Stimulated activated CD8-positive, alpha-beta memory T cell treated with anti-CD3 and anti-CD28 coated beads, Interleukin-15, amount 100 ng/mL, for 24 hours (primary cell): Measurements from ENCODE around the gene NDUFA7.
"Not testable (repeated sequence)": the region's sequence is repeated elsewhere in the genome, so short reads cannot be mapped to it uniquely, and the experiment has no call there.

Experiments
- DNase-seq: peaks from one replicate; pipeline ENCODE4 v3.0.0-alpha.2; 2020; ENCODE audit warnings: low read depth

Gene NDUFA7

GRCh38 chr19:8321067-8321985 lies at the start of gene NDUFA7, which contains the start of gene RPS28:
NDUFA7 (minus strand) TSS chr19:8321375; CDS start chr19:8321358, 17 bp downstream.
RPS28 (plus strand) TSS chr19:8321496; CDS start chr19:8321531, 35 bp downstream.
- DNase-seq, result peak; percentile 91

- no peak for DNase-seq
Measured at GRCh38 chr19:8370176-8371010, 49.2 kb upstream of the NDUFA7 start.

- no peak for DNase-seq
Measured at GRCh38 chr19:8367327-8368001, 46.3 kb upstream of the NDUFA7 start.

DNA sequence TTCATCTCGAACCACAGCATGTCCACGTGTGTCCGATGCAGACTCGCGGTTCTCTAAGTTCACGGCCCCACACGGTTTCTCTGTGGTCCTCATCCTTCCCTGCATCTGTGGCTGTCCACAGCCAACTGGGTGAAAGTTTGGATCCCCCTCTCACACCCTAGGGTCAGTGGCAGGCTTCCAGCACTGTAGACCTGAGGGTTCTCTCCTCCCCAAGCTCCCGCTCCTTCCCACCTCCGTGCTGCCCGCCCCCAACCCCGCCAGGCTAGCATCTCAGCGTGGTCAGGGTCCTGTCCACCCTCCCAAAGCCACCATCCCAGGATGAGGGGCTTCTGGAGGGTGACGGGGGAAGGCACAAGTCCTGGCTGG lies 45.8 kb upstream of the NDUFA7 start:
- DNase-seq, result no peak

DNA sequence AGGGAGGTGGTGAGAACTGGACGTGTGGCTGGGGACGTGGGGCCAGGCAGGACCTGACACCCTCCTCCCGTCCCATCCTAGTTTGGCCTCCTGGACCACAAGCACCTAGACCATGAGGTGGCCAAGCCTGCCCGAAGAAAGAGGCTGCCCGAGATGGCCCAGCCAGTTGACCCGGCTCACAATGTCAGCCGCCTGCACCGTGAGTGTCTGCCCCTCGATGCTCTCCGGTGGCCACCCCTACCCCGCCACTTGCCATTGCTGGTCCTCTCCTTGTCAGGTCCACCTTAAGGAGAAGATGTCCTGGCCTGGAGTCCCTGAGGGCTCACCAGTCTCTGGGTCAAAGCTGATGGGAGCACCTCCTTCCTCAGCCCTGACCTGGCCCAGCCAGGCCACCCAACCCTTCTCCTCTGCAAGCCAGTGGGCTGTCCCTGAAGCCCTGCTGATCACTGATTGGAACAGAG lies 45.0 kb upstream of the NDUFA7 start:
- no peak for DNase-seq

GRCh38 chr19:8363803-8364771 lies 42.9 kb upstream of the NDUFA7 start, which contains the start of gene ANGPTL4:
ANGPTL4 (plus strand) TSS chr19:8364155; CDS start chr19:8364322, 167 bp downstream.
- DNase-seq, result peak; percentile 4

- no peak for DNase-seq
Measured at GRCh38 chr19:8361921-8362793, 41.0 kb upstream of the NDUFA7 start.

GRCh38 chr19:8360196-8360595 lies 39.0 kb upstream of the NDUFA7 start:
- no peak for DNase-seq

DNA sequence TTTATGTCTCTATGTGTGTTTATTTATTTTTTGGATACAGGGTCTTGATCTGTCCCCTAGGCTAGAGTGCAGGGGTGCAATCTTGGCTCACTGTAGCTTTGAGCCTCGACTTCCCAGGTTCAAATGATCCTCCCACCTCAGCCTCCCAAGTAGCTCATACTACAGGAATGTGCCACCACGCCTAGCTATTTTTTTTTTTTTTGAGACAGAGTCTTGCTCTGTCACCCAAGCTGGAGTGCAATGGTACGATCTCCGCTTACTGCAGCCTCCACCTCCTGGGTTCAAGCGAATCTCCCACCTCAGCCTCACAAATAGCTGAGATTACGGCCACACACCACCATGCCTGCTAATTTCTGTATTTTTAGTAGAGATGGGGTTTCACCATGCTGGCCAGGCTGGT lies 37.8 kb upstream of the NDUFA7 start:
- DNase-seq, result no peak

GRCh38 chr19:8357007-8357521 lies 35.9 kb upstream of the NDUFA7 start:
- DNase-seq, result no peak

DNA sequence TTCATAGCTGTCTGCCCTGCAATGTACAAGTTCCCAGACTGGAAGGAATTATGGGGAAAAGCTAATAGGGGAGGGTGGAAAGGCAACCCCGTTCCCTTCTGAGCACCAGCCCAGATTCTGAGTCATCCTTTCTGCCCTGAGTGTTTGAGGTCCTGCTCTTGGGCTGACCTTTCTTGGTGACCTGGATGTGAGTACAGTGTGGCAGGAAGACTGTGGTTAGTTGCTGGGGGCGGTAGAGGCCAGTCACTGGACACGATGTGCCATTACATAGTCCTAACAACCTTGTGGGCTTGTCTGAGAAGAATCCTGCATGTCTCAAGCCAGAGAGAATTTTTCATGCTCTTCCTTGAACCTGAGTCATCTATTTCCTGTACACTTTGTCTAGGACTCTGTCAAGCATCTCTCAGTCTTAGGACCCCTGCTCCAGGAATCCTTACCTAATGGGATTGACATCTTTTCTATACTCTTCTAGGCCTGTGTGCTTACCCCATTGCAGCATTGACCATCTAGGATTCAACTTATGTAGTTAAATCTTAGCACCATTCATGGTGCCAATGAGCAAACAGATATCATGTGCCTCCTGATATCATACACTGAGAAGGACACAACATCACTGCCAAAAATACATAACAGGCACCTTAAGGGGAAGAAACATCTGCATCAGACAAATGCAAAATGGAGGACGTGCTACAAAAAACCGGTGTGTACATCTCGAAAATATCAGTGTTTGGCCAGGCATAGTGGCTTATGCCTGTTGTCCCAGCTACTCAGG lies 34.6 kb upstream of the NDUFA7 start:
- no peak for DNase-seq

DNA sequence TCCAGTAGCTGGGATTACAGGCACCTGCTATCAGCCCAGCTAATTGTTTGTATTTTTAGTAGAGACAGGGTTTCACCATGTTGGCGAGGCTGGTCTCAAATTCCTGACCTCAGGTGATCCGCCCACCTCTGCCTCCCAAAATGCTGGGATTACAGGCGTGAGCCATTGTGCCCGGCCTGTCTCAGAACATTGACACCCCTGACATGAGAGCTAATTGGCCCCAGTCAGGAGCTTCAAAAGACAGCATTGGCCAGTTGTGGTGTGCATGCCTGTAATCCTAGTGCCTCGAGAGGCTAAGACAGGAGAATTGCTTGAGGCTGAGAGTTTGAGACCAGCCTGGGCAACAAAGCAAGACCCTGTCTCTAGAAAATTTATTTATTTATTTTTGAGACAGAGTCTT lies 31.7 kb upstream of the NDUFA7 start:
- DNase-seq, result not testable (repeated sequence)

DNA sequence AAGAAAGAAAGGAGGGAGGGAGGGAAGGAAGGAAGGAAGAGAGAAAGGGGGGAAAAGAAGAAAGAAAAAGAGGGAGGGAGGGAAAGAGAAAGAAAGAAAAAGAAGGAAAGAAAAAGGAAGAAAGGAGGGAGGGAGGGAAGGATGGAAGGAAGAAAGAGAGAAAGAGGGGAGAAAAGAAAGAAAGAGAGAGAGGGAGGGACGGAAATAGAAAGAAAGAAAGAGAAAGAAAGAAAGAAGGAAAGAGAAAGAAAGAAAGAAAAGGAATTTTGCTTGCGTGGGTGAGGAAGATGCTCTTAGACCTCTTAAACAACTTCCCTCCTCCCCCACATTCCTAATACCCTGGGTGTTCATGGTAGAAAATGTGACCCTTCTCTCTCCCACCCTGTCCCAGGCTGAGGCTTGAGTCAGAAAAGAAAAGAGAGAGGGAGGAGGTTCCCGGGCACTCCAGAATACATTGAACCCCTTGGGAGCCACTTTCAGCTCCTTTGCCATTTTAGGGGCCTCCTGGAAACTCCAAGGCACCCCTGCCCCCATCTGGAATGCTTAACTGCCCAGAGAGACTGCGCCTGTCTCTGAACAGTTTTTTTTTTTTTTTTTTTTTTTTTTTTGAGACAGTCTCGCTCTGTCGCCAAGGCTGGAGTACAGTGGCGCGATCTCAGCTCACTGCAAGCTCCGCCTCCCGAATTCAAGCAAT lies 31.1 kb upstream of the NDUFA7 start:
- no peak for DNase-seq

GRCh38 chr19:8349629-8350372 lies 28.6 kb upstream of the NDUFA7 start:
- DNase-seq, result not testable (repeated sequence)

DNA sequence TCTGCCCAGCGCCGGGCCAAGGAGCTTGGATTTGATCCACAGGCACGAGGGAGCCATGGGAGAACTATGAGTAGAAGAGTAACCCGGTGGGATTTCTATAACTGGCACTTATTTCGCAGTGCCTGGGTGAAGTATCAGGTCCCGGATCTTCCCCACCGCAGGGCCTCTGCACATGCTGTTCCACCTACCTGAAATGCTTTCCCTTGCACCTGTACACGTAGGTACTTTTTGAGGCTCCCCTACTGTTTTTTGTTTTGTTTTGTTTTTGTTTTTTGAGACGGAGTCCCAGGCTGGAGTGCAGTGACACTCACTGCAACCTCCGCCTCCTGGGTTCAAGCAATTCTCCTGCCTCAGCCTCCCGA lies 22.3 kb upstream of the NDUFA7 start:
- DNase-seq, result no peak

- peak; percentile 72 for DNase-seq
Measured at GRCh38 chr19:8342684-8343482, 21.7 kb upstream of the NDUFA7 start, which contains the start of gene KANK3. KANK3 (minus strand) TSS chr19:8343262; CDS start chr19:8337828, 5,434 bp downstream.

DNA sequence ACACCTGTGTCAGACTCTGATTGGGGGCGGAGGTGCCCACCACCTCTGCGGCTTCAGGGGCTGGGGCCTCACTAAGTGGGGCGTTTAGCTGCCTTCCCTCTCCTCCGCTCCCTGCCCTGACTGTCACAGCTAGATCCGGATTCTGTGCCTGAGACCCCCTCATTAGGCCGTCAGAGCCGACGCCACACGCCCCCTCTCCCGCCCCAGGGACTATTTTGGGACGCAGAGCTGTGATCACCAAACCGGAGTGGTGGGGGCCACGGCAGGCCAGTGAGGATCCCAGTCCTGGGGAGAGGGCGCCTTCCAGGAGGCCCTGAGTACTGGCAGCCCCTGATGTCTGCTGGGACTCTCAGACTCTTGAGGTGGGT lies 21.1 kb upstream of the NDUFA7 start:
- no peak for DNase-seq
